ENCODE measurements around the gene PIEZO1.

The PIEZO1 gene

GRCh38 chr16:88699180-88699579, 85.8 kb downstream of the PIEZO1 start:
- no peak for DNase-seq

- no peak for DNase-seq
Measured at GRCh38 chr16:88698646-88699045, 86.4 kb downstream of the PIEZO1 start.

GRCh38 chr16:88697831-88698615, 87.0 kb downstream of the PIEZO1 start:
- DNase-seq: no peak

DNA sequence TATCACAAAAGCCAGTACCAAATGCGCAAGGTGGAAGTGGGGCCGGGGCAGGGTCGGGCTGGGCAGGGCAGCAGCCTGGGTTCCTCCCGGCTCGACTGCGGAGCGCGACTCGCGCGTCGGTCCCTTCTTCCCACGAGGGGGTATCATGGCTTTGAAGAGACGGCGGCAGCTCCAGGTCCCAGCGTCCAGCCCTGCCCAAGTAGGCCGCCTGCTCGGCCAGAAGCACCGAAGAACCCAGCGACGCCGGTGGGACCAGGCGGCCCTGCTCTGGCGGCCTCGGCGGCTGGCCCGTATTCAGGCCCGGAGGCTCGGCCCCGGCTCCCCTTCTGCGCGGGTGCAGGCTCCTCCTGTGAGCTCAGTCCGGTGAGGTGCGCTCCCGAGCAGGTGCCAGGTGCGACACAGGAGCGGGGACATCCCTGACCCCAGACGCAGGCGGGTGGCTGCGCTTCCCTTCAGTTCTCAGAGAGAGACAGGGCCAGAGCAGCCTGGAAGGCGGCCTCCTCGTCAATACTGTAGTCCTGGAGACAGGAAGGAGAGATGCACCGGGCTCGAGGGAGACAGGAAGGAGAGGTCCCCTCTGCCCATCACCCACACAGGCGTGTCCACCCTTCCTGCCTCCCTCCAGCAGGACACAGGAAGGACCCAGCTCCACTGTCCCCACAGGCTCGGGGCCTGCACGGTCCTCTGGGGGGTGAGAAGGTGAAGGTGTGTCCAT, 87.7 kb downstream of the PIEZO1 start:
- no peak for DNase-seq

GRCh38 chr16:88696441-88696840, 88.6 kb downstream of the PIEZO1 start:
- no peak for DNase-seq

DNA sequence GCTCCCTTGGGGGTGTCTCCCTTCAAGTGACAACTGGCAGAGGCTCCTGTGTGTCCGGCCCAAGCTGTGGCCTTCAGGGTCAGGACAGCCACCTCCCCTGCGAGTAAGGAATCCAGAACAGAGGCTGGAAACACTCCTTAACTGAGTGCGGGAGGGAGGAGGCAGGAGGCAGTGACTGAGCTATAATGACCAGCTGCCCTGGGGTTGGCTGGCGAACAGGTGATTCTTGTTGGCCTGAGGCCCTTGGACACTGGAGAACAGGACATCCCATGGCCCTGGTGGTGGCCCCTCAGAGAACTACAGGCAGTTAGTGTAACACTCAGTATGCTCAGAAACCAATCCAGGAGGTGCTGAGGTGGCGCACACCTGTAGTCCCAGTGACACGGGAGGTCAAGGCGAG, 89.3 kb downstream of the PIEZO1 start:
- DNase-seq: no peak

- DNase-seq: no peak
Measured at GRCh38 chr16:88695218-88695617, 89.8 kb downstream of the PIEZO1 start.

DNA sequence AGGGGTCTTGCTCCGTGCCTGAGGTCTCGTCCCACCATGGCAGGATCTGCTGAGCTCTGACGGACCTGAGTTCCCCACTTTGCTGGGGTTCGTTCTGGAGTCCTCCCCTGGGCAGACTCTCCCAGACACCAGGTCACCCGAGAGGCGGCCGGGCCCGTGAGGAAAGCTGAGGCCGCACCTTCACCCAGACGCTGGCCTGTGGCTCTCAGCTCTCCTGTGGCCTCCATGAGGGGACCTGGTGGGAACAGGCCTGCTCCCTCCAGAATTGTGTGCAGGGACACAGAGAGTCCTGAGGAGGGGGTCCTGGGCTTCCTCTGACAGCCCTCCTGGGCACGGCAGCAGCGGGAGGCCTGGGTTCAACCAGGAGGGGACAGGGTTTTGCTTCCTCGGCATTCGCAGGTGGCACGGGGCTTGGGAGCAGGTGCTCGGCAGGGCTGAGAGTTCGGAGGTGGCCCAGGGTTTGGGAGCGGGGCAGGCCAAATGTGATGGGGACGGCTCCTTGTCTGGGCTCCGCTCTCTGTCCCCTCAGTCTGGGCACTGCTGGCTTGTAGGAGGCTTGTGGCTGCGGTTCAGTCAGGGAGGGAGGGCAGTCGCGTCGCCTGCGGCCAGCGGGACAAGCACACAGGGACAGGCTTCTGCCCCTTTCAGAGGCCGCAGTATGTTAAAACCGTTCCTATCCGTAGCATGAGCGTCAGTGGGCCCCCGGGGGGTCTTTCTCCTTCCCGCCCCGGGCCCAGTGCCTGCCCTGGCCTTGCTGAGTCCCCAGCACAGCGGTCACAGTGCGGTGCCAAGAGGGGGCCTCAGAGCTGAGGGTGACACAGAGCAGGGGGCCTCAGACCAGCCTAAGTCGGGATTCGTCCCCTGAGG, 90.6 kb downstream of the PIEZO1 start:
- no peak for DNase-seq

- no peak for DNase-seq
Measured at GRCh38 chr16:88693420-88694177, 91.4 kb downstream of the PIEZO1 start.

DNA sequence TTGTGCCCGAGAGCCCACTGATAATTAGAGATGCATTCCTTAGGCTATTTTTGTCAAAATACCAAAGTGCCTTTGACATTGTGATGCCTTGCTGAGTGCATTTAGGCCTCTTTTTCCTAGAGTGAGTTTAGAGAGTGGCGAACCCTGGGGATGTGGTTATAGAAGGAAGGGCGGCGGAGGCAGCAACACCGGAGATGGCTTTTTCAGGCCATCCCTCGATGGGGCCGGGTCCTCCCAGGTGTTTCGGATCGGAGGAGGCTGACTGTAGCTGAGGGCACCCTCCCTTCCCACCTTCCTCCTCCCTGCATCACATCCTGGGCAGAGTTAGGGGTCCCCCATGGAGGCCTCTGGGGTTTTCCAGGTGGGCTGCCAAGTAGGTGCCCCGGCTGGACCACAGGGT, 92.2 kb downstream of the PIEZO1 start:
- DNase-seq: no peak

DNA sequence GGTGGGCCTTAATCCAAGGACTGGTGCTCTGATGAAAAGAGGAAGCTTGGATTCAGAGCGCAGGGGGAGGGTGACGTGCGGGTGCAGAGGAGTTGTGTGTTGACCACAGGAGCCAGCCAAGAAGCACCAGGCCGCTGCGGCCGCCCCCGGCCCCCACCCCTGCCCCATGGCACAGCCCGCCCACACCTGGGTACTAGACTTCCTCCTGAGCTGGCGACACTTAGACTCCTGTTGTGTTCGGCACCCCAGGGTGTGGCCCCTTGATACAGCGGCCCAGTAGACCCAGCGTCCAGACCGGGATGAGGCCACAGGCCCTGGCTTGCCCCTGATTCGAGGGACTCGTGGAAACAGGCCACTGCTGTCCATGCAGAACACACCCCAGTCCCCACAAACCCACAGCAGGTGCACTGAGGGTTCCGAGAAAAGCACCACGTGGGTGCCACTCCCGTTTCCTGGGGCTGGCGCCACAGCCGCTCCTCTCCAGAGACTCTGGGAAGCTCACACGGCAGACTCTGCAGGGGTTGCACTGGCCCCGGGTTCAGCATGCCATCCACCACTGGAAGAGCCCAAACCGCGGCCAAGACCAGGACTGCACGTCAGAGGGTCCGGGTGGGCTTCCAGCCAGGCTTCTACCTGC, 93.0 kb downstream of the PIEZO1 start:
- DNase-seq: no peak

GRCh38 chr16:88691129-88691813, 93.7 kb downstream of the PIEZO1 start:
- no peak for DNase-seq

DNA sequence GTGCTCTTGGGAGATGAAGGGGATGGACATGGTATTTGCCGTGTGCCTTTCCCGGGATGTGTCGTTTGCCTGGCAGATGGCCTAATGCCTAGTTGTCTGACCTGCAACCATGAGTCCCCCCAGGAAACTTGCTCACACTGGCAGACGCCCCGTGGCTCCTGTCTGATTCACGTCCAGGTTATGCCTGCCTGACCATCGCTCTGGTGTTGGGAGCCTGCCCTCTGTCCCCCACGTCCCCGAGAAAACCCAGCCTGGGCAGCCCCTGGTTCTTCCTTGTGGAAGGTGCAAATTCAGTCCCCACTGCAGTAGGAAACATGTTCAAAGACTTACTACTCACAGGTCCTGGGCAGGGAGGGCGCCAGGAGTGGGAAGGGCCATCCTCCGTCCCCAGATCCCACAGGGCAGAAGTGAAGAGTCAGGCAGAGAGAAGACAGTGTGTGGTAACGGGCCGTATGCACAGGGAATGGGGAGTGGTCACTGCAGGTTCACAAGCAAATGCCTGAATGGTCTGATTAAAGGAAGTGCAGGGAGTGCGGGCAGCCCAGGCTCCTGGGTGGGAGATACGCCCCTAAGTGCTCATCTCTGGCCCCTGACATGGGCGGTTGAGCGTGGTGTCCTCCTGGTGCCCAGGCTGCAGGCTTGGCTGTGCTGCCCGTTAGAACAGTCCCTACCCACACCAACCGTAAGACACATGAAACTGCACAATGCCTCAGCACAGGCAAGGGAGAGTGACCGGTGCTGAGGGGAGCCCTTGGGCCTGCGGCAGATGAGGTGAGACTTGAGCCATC, 94.5 kb downstream of the PIEZO1 start:
- DNase-seq: no peak

GRCh38 chr16:88688013-88688778, 96.8 kb downstream of the PIEZO1 start:
- no peak for DNase-seq

GRCh38 chr16:88687676-88688012, 97.4 kb downstream of the PIEZO1 start:
- DNase-seq: no peak

- DNase-seq: no peak
Measured at GRCh38 chr16:88687254-88687576, 97.8 kb downstream of the PIEZO1 start.

GRCh38 chr16:88686439-88687253, 98.4 kb downstream of the PIEZO1 start, which contains the start of gene SNAI3:
Gene SNAI3, minus strand, starts transcription at chr16:88686507. Its CDS starts 101 bp downstream, at chr16:88686406.
- peak; percentile 59 for DNase-seq

DNA sequence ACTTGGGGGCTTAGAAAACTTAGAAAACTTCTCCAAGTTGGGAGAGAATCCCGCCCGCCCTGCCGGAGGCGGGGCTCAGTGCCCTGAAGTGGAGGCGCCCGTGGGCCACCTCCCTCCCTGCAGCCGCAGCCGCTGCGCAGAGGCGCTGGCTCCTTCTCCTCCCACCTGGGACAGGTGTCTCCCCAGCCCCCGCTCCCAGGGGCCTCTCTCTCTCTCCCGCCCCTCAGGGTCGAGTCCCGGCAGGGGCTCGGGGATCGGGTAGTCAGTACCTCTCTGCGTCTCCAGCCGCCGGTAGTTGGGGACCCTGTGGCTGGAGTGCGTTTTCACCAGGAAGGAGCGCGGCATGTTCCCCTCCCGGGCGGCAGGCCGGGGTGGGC, 99.0 kb downstream of the PIEZO1 start:
- DNase-seq: no peak

Measured in EL (cell line).